GM23248 (cell line): ENCODE results near the gene PTGER3. TPM values are rescaled to one million over a fixed set of nuclear protein-coding genes. Genes with fewer than 3 reads are reported as not detected.
"Not testable (repeated sequence)": the region's sequence is repeated elsewhere in the genome, so short reads cannot be mapped to it uniquely, and the experiment has no call there.

Experiments used
- DNase-seq: peaks from one replicate; pipeline ENCODE4 v3.0.0-alpha.2; 2015
- H2AFZ ChIP-seq: fragments of 200-600 bp; sonication (generic); 2 replicates; pipeline ENCODE4 v1.6.1; 2016; ENCODE audit warnings: antibody characterized with exemption
- H3F3A ChIP-seq: fragments of 200-600 bp; sonication (generic); 2 replicates; pipeline ENCODE4 v1.6.1; 2016; ENCODE audit warnings: mild to moderate bottlenecking, antibody characterized with exemption, mixed run types; ENCODE audit not compliant: insufficient read depth
- H3K27ac ChIP-seq: fragments of 200-600 bp; sonication (generic); 2 replicates; pipeline ENCODE4 v1.5.1; 2016; ENCODE audit warnings: mild to moderate bottlenecking
- H3K27me3 ChIP-seq: fragments of 200-600 bp; sonication (generic); replicated peaks from 2 replicates; pipeline ENCODE4 v1.6.1; 2016; ENCODE audit warnings: mild to moderate bottlenecking; ENCODE audit not compliant: insufficient read depth
- H3K36me3 ChIP-seq: fragments of 200-600 bp; sonication (generic); 2 replicates; pipeline ENCODE4 v1.6.1; 2016; ENCODE audit warnings: low read depth, mild to moderate bottlenecking
- H3K4me1 ChIP-seq: fragments of 200-600 bp; sonication (generic); 2 replicates; pipeline ENCODE4 v1.6.1; 2016; ENCODE audit warnings: mild to moderate bottlenecking; ENCODE audit not compliant: insufficient read depth
- H3K4me2 ChIP-seq: fragments of 200-600 bp; sonication (generic); one replicate; pipeline ENCODE4 v1.6.1; 2016; ENCODE audit warnings: mild to moderate bottlenecking; ENCODE audit not compliant: unreplicated experiment
- H3K4me3 ChIP-seq: fragments of 200-600 bp; sonication (generic); 2 replicates; pipeline ENCODE4 v1.5.1; 2016; ENCODE audit warnings: mild to moderate bottlenecking
- H3K79me2 ChIP-seq: fragments of 200-600 bp; sonication (generic); 2 replicates; pipeline ENCODE4 v1.6.1; 2016; ENCODE audit warnings: mild to moderate bottlenecking; ENCODE audit not compliant: insufficient read depth
- H3K9ac ChIP-seq: fragments of 200-600 bp; sonication (generic); 2 replicates; pipeline ENCODE4 v1.6.1; 2016; ENCODE audit warnings: mild to moderate bottlenecking
- H3K9me2 ChIP-seq: fragments of 200-600 bp; sonication (generic); 2 replicates; pipeline ENCODE4 v1.6.1; 2016; ENCODE audit warnings: mixed run types, mild to moderate bottlenecking, moderate library complexity; ENCODE audit not compliant: insufficient read depth
- H3K9me3 ChIP-seq: fragments of 200-600 bp; sonication (generic); one replicate; pipeline ENCODE4 v1.6.1; 2017; ENCODE audit warnings: low read depth
- H4K20me1 ChIP-seq: fragments of 200-600 bp; sonication (generic); 2 replicates; pipeline ENCODE4 v1.6.0; 2016; ENCODE audit not compliant: insufficient read depth
- EZH2 ChIP-seq: fragments of 200-600 bp; sonication (generic); IDR thresholded peaks from 2 replicates; pipeline ENCODE4 v1.6.1; 2018; ENCODE audit warnings: antibody characterized with exemption, mild to moderate bottlenecking; ENCODE audit not compliant: insufficient read depth, poor library complexity, severe bottlenecking
- EZH2phosphoT487 ChIP-seq: fragments of 200-600 bp; sonication (generic); IDR thresholded peaks from 2 replicates; pipeline ENCODE4 v1.6.1; 2018; ENCODE audit warnings: antibody characterized with exemption, moderate library complexity, mild to moderate bottlenecking, low read depth; ENCODE audit not compliant: insufficient read depth
- WGBS, 2 experiments: methylation state at CpG; one replicate each; pipeline ENCODE4 v1.1.6; 2015 to 2017; ENCODE audit warnings: low lambda C conversion rate in 2 of 2, low coverage in 1 of 2; ENCODE audit errors: missing lambda C conversion rate in 2 of 2; 5-methylcytosine and 5-hydroxymethylcytosine counted together
- in situ Hi-C: fragments of 300-500 bp; cut with MboI; formaldehyde crosslinking; loops from 2 replicates; pipeline ENCODE4 v1.15.0; 2020
- microRNA counts: library from miRNA; unstranded; fragments of <30 nt; microRNA quantifications from one replicate; lab custom pipeline; 2016
- microRNA-seq: library from miRNA; unstranded; fragments of <30 nt; microRNA quantifications from one replicate; pipeline ENCODE4, GENCODE V29; 2016; ENCODE audit warnings: borderline number of aligned reads
- polyA plus RNA-seq: library from polyadenylated mRNA; unstranded; fragments of >200 nt; fragmentation: Nextera tagmentation; extraction: Ambion mirVana; gene quantifications from 2 replicates; pipeline ENCODE4 v1.2.1, GENCODE V29; 2016
- small RNA-seq: library from RNA; depleted of rRNA; stranded (forward); fragments of <200 nt; gene quantifications from one replicate; pipeline ENCODE3, GENCODE V24; 2014; ENCODE audit warnings: low read depth, low replicate concordance
- total RNA-seq: library from RNA; depleted of rRNA; stranded (reverse); fragments of >200 nt; shearing (Covaris generic); gene quantifications from 2 replicates; pipeline ENCODE4 v1.2.3, GENCODE V29; 2014; rRNA removed

PTGER3 gene
- total and polyA plus RNA-seq, 2 experiments from 2014 or later, result 0.31 to 0.97 TPM

GRCh38 chr1:70941563-70941962 lies 106.1 kb downstream of the PTGER3 start:
- Histone ChIP-seq H3K4me2 (peak overlapping the region; percentile 42), H3K9me3 (no peaks in the 10 kb centered on the region), H3K4me3 (no peak overlapping the region; the same call in 1 of the 2 replicates), H3K27ac (peak overlapping the region; percentile 21), H3F3A (no peaks in the 10 kb centered on the region), H3K27me3 (no peaks in the 10 kb centered on the region), H4K20me1 (no peaks in the 10 kb centered on the region), H2AFZ (peak overlapping the region; percentile 20; the same call in 1 of the 2 replicates), H3K79me2 (no peaks in the 10 kb centered on the region), H3K36me3 (no peaks in the 10 kb centered on the region), H3K9me2 (no peaks in the 10 kb centered on the region; the same call in 1 of the 2 replicates), H3K9ac (no peak overlapping the region), H3K4me1 (peaks cover 15% of the 10 kb centered on the region; the same call in 1 of the 2 replicates)
- no peak for TF ChIP-seq EZH2
- no peak for TF ChIP-seq EZH2phosphoT487
- in situ Hi-C loops, result no loop called here
- 21 to 26% methylated on average over 2 of the region's 2 CpGs for WGBS, 2 experiments
- peak; percentile 36 for DNase-seq

- H3K4me2 ChIP-seq, H3F3A ChIP-seq, H3K27me3 ChIP-seq, H3K79me2 ChIP-seq, H3K27ac ChIP-seq, H2AFZ ChIP-seq, H3K36me3 ChIP-seq, H3K9ac ChIP-seq, H4K20me1 ChIP-seq, H3K9me3 ChIP-seq, H3K4me3 ChIP-seq, H3K9me2 ChIP-seq, in situ Hi-C loops, DNase-seq: not testable (repeated sequence)
- 25 to 39% methylated on average over 2 of the region's 2 CpGs for WGBS, 2 experiments
- H3K4me1 ChIP-seq, result peaks cover 15% of the 10 kb centered on the region; the same call in 1 of the 2 replicates
Measured at GRCh38 chr1:70940398-70940797, 107.2 kb downstream of the PTGER3 start.

- in situ Hi-C loops, result no loop called here
- DNase-seq, result peak; percentile 6
- H3K4me2 ChIP-seq, result no peak overlapping the region
- no peak overlapping the region for H3K9ac ChIP-seq
- H3K27ac ChIP-seq, result no peak overlapping the region
- no peaks in the 10 kb centered on the region for H3K4me1 ChIP-seq
- no peaks in the 10 kb centered on the region for H3F3A ChIP-seq
- H4K20me1 ChIP-seq, result no peaks in the 10 kb centered on the region
- 58 to 70% methylated on average over 5 of the region's 5 CpGs for WGBS, 2 experiments
- TF ChIP-seq EZH2phosphoT487 (no peak), EZH2 (no peak)
- no peaks in the 10 kb centered on the region for H3K9me2 ChIP-seq
- H3K79me2 ChIP-seq, result no peaks in the 10 kb centered on the region
- H3K4me3 ChIP-seq, result no peak overlapping the region
- no peaks in the 10 kb centered on the region for H3K27me3 ChIP-seq
- H3K9me3 ChIP-seq, result no peaks in the 10 kb centered on the region
- no peak overlapping the region for H2AFZ ChIP-seq
- H3K36me3 ChIP-seq, result no peaks in the 10 kb centered on the region
Measured at GRCh38 chr1:70934194-70934961, 113.2 kb downstream of the PTGER3 start.

- no peak for TF ChIP-seq EZH2phosphoT487
- no peak for TF ChIP-seq EZH2
- no peaks in the 10 kb centered on the region for H3K4me1 ChIP-seq
- no peaks in the 10 kb centered on the region for H3K36me3 ChIP-seq
- H4K20me1 ChIP-seq, result no peaks in the 10 kb centered on the region
- H3K9me3 ChIP-seq, result no peaks in the 10 kb centered on the region
- no peaks in the 10 kb centered on the region for H3K27me3 ChIP-seq
- no peak overlapping the region for H3K9ac ChIP-seq
- no peak overlapping the region for H3K4me3 ChIP-seq
- in situ Hi-C loops, result no loop called here
- no peak overlapping the region for H3K4me2 ChIP-seq
- WGBS, 2 experiments, result 53 to 71% methylated on average over 1 of the region's 1 CpG
- no peaks in the 10 kb centered on the region for H3F3A ChIP-seq
- H3K27ac ChIP-seq, result no peak overlapping the region
- H3K9me2 ChIP-seq, result no peaks in the 10 kb centered on the region
- no peaks in the 10 kb centered on the region for H3K79me2 ChIP-seq
- DNase-seq, result no peak
- H2AFZ ChIP-seq, result no peak overlapping the region
Measured at GRCh38 chr1:70930062-70930461, 117.6 kb downstream of the PTGER3 start.

GRCh38 chr1:70922196-70922595 lies 125.4 kb downstream of the PTGER3 start:
- TF ChIP-seq EZH2phosphoT487, result no peak
- WGBS, 2 experiments, result 10 to 18% methylated on average over 2 of the region's 2 CpGs
- peaks cover 7% of the 10 kb centered on the region for H3K9me3 ChIP-seq
- DNase-seq, result no peak
- no peak overlapping the region for H2AFZ ChIP-seq
- H3K9me2 ChIP-seq, result no peaks in the 10 kb centered on the region
- H3K4me3 ChIP-seq, result no peak overlapping the region
- no peaks in the 10 kb centered on the region for H3F3A ChIP-seq
- in situ Hi-C loops, result no loop called here
- H3K9ac ChIP-seq, result no peak overlapping the region
- no peaks in the 10 kb centered on the region for H3K4me1 ChIP-seq
- no peaks in the 10 kb centered on the region for H3K27me3 ChIP-seq
- no peak overlapping the region for H3K4me2 ChIP-seq
- no peaks in the 10 kb centered on the region for H4K20me1 ChIP-seq
- H3K79me2 ChIP-seq, result no peaks in the 10 kb centered on the region
- H3K36me3 ChIP-seq, result no peaks in the 10 kb centered on the region
- no peak overlapping the region for H3K27ac ChIP-seq

MicroRNA genes within 50 kb of the gene (microRNA counts, 767-probe panel; counts per million panel counts)
- 447 counts per million, percentile 86 among the panel's probes with 10 or more counts for microRNA hsa-miR-186-5p (lab: Ali Mortazavi, UCI)

Small RNA genes within 50 kb of the gene (microRNA-seq; reads per million reads assigned to microRNA genes)
- gene MIR186, result 427 reads per million, percentile 65 among the genes with 10 or more reads in this experiment

Small RNA genes within 50 kb of the gene (small RNA-seq; reads per million reads assigned to genes)
- gene MIR186, result 77.9 reads per million, percentile 94 among the genes with 10 or more reads in this experiment

Other genes starting within 250 kb of the PTGER3 start
- 29.3 and 33.8 TPM in 2 replicates for gene ZRANB2, start 33.2 kb upstream of the PTGER3 start, total RNA-seq
- gene ZRANB2, start 33.2 kb upstream of the PTGER3 start, polyA plus RNA-seq, result 67.7 and 76.7 TPM in 2 replicates